ENCODE results near the gene ELMOD1.
A peak's percentile ranks its signal among the peaks of the same experiment; 100 is the strongest.
"Not testable (repeated sequence)": the region's sequence is repeated elsewhere in the genome, so short reads cannot be mapped to it uniquely, and the experiment has no call there.

Gene ELMOD1

DNA sequence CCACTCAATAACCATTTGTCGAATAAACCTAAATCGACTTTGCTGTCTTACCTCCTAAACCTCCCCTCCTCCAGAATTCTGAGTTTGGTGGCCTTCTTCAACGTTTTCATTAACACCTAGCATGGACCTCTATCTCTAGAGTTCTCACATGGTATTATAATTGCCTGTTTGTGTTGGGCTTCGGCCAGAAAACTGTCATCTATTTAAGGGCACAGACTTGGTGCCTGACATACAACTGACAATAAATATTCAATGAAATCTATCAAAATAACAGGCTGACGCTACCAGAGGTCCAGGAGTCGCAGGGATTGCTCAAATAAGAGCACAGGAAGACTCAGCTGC lies 26.1 kb upstream of the ELMOD1 start:
- DNase-seq (ENCODE audit: insufficient read length, low spot score) (no peak), FAIRE-seq (no peak)
- no peak for TF ChIP-seq POLR2A (IDR thresholded peaks at IDR 0.05; ENCODE audit: low read depth, low read length)
- TF ChIP-seq POLR2AphosphoS5 (IDR thresholded peaks at IDR 0.05; ENCODE audit: low read depth, low read length), result no peak
- TF ChIP-seq TAF1 (IDR thresholded peaks at IDR 0.05; ENCODE audit: low read depth, low read length), result no peak
- TF ChIP-seq PAX5 (IDR thresholded peaks at IDR 0.05; ENCODE audit: insufficient read depth, low read length, severe bottlenecking), result no peak

DNA sequence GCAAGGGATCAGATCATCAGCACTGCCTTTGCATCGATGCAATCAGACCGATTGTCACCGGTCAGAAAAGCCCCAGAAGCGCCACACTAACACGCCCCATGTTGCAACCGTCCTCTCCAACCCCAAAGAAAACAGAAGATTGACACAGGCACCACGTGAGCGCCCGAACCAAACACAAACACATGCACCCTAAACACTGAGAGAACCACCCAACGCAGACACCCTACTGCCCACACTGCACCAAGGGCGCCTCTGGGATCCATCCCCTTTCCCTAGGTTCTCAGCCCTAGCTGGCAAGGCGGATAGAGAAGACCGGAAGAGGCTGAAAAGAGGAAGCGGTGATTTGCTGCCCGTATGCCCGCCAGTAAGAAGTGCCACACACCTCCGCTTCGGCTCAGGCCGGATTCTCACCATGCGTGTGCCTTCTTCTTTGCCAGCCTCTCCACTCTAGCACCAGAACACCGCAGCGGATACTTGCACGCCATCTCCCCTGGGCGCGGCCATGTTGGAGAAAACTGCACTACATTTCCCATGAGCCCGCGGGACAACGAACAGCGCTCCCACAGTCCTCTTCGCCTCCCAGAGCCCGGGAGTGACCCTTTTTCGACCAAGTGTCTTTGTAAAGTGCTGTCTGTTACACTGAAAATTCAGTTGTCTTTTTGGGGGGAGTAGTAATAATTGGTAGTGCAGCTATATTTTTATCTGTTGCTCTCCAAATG lies 25.6 kb upstream of the ELMOD1 start, which contains the start of gene ALKBH8:
TSS of gene ALKBH8 (minus strand) at position 517 of the 719 bp plus-strand sequence. CDS start 4,842 bp downstream, outside the sequence.
- peak; percentile 85 for FAIRE-seq
- TF ChIP-seq PAX5 (IDR thresholded peaks at IDR 0.05; ENCODE audit: insufficient read depth, low read length, severe bottlenecking), result no peak
- TF ChIP-seq SPI1 (IDR thresholded peaks at IDR 0.05; ENCODE audit: low read depth, low read length), result peak; percentile 94
- TF ChIP-seq POU2F2 (IDR thresholded peaks at IDR 0.05; ENCODE audit: low read depth, low read length), result peak; percentile 34; the same call in 1 of the 2 replicates
- TF ChIP-seq POLR2A (IDR thresholded peaks at IDR 0.05; ENCODE audit: low read depth, low read length), result peak; percentile 57
- TF ChIP-seq POLR2AphosphoS5 (IDR thresholded peaks at IDR 0.05; ENCODE audit: low read depth, low read length), result no peak
- peak; percentile 3; the same call in 1 of the 2 replicates for TF ChIP-seq TAF1 (IDR thresholded peaks at IDR 0.05; ENCODE audit: low read depth, low read length)
- peak; percentile 26 for DNase-seq (ENCODE audit: insufficient read length, low spot score)

- not testable (repeated sequence) for DNase-seq (ENCODE audit: insufficient read length, low spot score); FAIRE-seq
Measured at GRCh38 chr11:107565955-107566501, 24.9 kb upstream of the ELMOD1 start.

DNA sequence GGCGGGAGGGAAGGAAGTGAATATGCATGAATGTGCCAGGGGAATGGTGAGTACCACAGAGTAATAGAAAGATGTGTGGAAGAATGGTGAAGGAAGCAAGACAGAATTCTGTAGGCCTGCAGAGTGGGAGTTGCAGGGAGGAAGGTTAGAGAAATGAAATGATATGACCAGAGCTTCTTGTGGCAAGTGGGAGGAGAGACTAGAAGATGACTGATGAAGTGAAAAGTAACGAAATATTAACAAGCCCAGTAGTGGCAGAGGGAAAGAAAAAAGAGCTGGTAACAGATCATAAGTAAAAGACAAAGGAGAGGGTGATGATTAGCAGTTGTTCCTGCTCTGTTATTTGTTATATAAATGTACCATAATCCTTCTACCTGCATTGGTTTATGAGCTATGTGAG lies 24.4 kb upstream of the ELMOD1 start:
- DNase-seq (ENCODE audit: insufficient read length, low spot score), result no peak

DNA sequence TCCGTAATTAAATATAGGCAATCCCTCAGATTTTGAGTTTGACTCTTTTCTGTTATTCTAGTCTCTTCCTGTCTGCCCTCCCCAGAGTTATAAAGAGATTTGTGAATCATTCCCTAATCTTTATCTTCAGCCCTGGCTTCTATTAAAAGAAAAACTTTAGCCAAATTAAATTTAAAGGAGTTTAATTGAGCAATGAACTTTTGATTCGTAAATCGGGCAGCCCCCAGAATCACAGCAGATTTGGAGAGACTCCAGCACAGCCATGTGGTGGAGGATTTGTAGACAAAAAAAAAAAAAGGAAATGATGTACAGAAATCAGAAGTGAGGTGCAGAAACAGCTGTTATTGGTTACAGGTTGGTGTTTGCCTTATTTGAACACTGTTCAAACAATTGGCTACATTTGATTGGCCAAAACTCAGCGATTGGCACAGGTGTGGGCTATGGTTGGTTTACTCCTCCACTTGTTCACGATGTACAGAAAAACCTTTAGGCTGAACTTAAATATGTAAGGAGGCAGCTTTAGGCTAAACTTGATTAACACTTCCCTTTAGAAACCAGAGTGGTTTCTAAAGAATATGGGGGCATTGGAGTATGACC lies 23.1 kb upstream of the ELMOD1 start:
- DNase-seq (ENCODE audit: insufficient read length, low spot score), result no peak
- FAIRE-seq, result peak; percentile 80
- TF ChIP-seq POLR2AphosphoS5 (IDR thresholded peaks at IDR 0.05; ENCODE audit: low read depth, low read length) (no peak), SPI1 (IDR thresholded peaks at IDR 0.05; ENCODE audit: low read depth, low read length) (peak; percentile 37)

More for the DNA sequence above, 24.4 kb upstream of the ELMOD1 start:
- FAIRE-seq, result no peak
- no peak for TF ChIP-seq POLR2A (IDR thresholded peaks at IDR 0.05; ENCODE audit: low read depth, low read length)
- no peak for TF ChIP-seq PAX5 (IDR thresholded peaks at IDR 0.05; ENCODE audit: insufficient read depth, low read length, severe bottlenecking)
- TF ChIP-seq SPI1 (IDR thresholded peaks at IDR 0.05; ENCODE audit: low read depth, low read length), result no peak
- TF ChIP-seq TAF1 (IDR thresholded peaks at IDR 0.05; ENCODE audit: low read depth, low read length), result no peak
- TF ChIP-seq POLR2AphosphoS5 (IDR thresholded peaks at IDR 0.05; ENCODE audit: low read depth, low read length), result no peak
- no peak for TF ChIP-seq POU2F2 (IDR thresholded peaks at IDR 0.05; ENCODE audit: low read depth, low read length)

DNA sequence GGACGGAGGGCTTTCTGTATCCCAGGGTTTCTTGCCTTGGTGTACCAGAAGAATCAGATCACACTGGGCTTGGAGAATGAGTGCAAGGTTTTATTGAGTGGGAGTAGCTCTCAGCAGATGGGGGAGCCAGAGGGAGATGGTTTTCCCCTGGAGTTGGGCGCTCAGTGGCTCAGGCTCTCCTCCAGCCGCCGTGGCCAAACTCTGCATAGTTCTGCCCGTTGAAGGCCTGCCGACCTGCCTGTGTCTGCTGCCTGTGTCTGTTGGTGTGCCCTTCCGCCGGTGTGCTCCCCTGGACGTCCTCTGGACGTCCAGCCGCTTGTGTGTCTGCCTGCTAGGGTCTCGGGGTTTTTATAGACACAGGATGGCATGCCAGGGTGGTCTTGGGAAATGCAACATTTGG lies 20.9 kb upstream of the ELMOD1 start:
- no peak for FAIRE-seq
- TF ChIP-seq POLR2AphosphoS5 (IDR thresholded peaks at IDR 0.05; ENCODE audit: low read depth, low read length) (no peak), POU2F2 (IDR thresholded peaks at IDR 0.05; ENCODE audit: low read depth, low read length) (no peak), POLR2A (IDR thresholded peaks at IDR 0.05; ENCODE audit: low read depth, low read length) (no peak), TAF1 (IDR thresholded peaks at IDR 0.05; ENCODE audit: low read depth, low read length) (no peak), PAX5 (IDR thresholded peaks at IDR 0.05; ENCODE audit: insufficient read depth, low read length, severe bottlenecking) (no peak), SPI1 (IDR thresholded peaks at IDR 0.05; ENCODE audit: low read depth, low read length) (no peak)
- no peak for DNase-seq (ENCODE audit: insufficient read length, low spot score)

- no peak for FAIRE-seq
- no peak for DNase-seq (ENCODE audit: insufficient read length, low spot score)
- no peak for TF ChIP-seq SPI1 (IDR thresholded peaks at IDR 0.05; ENCODE audit: low read depth, low read length)
- no peak for TF ChIP-seq TAF1 (IDR thresholded peaks at IDR 0.05; ENCODE audit: low read depth, low read length)
- TF ChIP-seq PAX5 (IDR thresholded peaks at IDR 0.05; ENCODE audit: insufficient read depth, low read length, severe bottlenecking), result no peak
- no peak for TF ChIP-seq POU2F2 (IDR thresholded peaks at IDR 0.05; ENCODE audit: low read depth, low read length)
- TF ChIP-seq POLR2AphosphoS5 (IDR thresholded peaks at IDR 0.05; ENCODE audit: low read depth, low read length), result no peak
- no peak for TF ChIP-seq POLR2A (IDR thresholded peaks at IDR 0.05; ENCODE audit: low read depth, low read length)
Measured at GRCh38 chr11:107573438-107573837, 17.5 kb upstream of the ELMOD1 start.

DNA sequence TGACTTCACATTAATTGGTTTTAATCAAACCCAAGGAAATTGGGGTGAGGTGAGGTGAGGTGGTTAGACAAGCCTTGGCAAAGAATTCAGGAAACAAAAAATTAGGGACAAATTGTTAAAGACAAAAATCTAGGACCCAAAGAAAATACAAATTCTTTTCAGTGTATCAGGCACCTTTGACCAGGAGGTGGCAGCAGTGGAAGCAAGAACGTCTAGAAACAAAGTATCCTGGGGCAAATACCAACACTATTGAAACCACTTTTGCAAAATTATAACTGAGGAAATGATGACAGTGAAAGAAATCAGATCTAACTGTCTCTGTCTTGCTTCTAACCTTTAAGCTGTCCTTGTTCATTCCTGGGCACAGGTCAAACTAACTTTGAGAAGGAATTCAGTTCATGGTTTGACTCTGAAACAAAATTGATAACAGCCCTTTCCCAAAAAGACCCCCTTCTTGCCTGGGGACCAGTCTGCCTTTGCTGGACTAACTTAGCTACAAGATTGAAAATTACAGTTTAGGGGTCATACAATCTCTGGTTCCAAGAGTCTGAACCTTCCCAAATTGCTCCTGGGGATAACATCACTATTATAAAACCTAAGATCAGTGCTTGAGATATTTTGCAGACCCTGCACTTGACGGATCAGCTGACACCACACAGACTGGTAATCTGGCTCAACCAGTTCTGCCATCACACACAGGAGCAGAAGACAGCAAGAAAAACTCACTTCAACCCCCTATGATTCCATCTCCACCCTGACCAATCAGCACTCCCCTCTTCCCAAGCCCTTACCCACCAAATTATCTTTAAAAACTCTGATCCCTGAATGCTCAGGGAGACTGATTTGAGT lies 14.2 kb upstream of the ELMOD1 start:
- FAIRE-seq, result peak; percentile 65
- peak; percentile 18 for DNase-seq (ENCODE audit: insufficient read length, low spot score)

- FAIRE-seq (no peak), DNase-seq (ENCODE audit: insufficient read length, low spot score) (no peak)
- TF ChIP-seq POLR2A (IDR thresholded peaks at IDR 0.05; ENCODE audit: low read depth, low read length), result no peak
- no peak for TF ChIP-seq PAX5 (IDR thresholded peaks at IDR 0.05; ENCODE audit: insufficient read depth, low read length, severe bottlenecking)
- no peak for TF ChIP-seq POLR2AphosphoS5 (IDR thresholded peaks at IDR 0.05; ENCODE audit: low read depth, low read length)
- no peak for TF ChIP-seq POU2F2 (IDR thresholded peaks at IDR 0.05; ENCODE audit: low read depth, low read length)
- no peak for TF ChIP-seq SPI1 (IDR thresholded peaks at IDR 0.05; ENCODE audit: low read depth, low read length)
Measured at GRCh38 chr11:107577346-107577711, 13.6 kb upstream of the ELMOD1 start.

GRCh38 chr11:107579169-107579568 lies 11.8 kb upstream of the ELMOD1 start:
- FAIRE-seq; DNase-seq (ENCODE audit: insufficient read length, low spot score): not testable (repeated sequence)
